ENCODE results near the gene IL21R. TPM values are rescaled to one million over a fixed set of nuclear protein-coding genes. Genes with fewer than 3 reads are reported as not detected.

IL21R gene
- total RNA-seq, 1 experiment from 2014 or later: 3.8 TPM

DNA sequence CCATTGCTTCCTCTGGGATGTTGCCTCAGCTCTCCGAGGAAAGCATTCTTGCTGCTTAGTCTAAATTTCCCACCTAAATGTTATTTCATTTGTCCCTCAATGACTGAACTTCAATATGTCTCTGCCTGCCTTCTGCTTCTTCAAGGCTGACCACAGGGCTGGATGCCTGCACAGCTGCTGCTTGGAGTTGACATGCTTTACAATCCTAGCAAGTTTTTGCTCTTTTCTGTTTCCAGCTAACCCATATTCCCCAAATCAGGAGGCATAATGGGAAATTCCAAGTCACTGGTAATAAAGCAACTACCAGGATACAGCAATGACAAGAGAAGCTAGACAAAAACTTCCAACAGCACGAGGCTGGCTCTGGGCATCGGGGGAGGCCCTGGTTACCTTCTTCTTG is 98.8 kb downstream of the IL21R start:
- H3K9me3 ChIP-seq (ENCODE audit: insufficient read depth, low read depth): no peaks in the 10 kb centered on the region
- H4K20me1 ChIP-seq (ENCODE audit: insufficient read depth): no peaks in the 10 kb centered on the region
- H3K4me2 ChIP-seq: no peak overlapping the region
- CTCF ChIA-PET: no interaction called here
- DNase-seq: no peak
- no peak overlapping the region for H3K4me3 ChIP-seq
- H3F3A ChIP-seq (ENCODE audit: insufficient read depth, low read depth): no peaks in the 10 kb centered on the region
- no peak overlapping the region for H2AFZ ChIP-seq
- H3K4me1 ChIP-seq (replicated peaks; ENCODE audit: insufficient read depth): no peaks in the 10 kb centered on the region
- H3K27me3 ChIP-seq (ENCODE audit: insufficient read depth, low read depth): no peaks in the 10 kb centered on the region
- TF ChIP-seq, protein P1, sequence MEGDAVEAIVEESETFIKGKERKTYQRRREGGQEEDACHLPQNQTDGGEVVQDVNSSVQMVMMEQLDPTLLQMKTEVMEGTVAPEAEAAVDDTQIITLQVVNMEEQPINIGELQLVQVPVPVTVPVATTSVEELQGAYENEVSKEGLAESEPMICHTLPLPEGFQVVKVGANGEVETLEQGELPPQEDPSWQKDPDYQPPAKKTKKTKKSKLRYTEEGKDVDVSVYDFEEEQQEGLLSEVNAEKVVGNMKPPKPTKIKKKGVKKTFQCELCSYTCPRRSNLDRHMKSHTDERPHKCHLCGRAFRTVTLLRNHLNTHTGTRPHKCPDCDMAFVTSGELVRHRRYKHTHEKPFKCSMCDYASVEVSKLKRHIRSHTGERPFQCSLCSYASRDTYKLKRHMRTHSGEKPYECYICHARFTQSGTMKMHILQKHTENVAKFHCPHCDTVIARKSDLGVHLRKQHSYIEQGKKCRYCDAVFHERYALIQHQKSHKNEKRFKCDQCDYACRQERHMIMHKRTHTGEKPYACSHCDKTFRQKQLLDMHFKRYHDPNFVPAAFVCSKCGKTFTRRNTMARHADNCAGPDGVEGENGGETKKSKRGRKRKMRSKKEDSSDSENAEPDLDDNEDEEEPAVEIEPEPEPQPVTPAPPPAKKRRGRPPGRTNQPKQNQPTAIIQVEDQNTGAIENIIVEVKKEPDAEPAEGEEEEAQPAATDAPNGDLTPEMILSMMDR (conservative IDR thresholded peaks at IDR 0.05): no peak
- TF ChIP-seq EZH2 (IDR thresholded peaks at IDR 0.05; ENCODE audit: low read depth): no peak
- H3K27ac ChIP-seq: no peak overlapping the region
- POLR2A ChIA-PET (ENCODE audit: unreplicated experiment): no interaction called here
- H3K79me2 ChIP-seq (ENCODE audit: low read depth): no peaks in the 10 kb centered on the region
- H3K36me3 ChIP-seq (ENCODE audit: low read depth): peaks cover 44% of the 10 kb centered on the region
- BruUV-seq (replicated peaks): no TSS peak
- intact Hi-C loops (cut with micrococcal nuclease; ENCODE audit: unreplicated experiment): no loop called here
- no peaks in the 10 kb centered on the region for H3K9me2 ChIP-seq (ENCODE audit: insufficient read depth)

Other genes starting within 250 kb of the IL21R start
- gene KDM8, start 198.6 kb upstream of the IL21R start, total RNA-seq (2021): 5.1 and 7.2 TPM in 2 replicates
- 114 and 121 TPM in 2 replicates for gene NSMCE1, start 133.4 kb upstream of the IL21R start, total RNA-seq (2021)
- gene IL4R, start 88.2 kb upstream of the IL21R start, total RNA-seq (2021): 65.3 and 76.5 TPM in 2 replicates
- gene GTF3C1, start 147.7 kb downstream of the IL21R start, total RNA-seq (2021): 118 and 142 TPM in 2 replicates
- gene KATNIP, start 148.0 kb downstream of the IL21R start, total RNA-seq (2021): 60.9 and 64.8 TPM in 2 replicates